Mucosa of descending colon (tissue), 3 donors: Measurements from ENCODE around the gene TNPO1. TPM values are rescaled to one million over a fixed set of nuclear protein-coding genes. Genes with fewer than 3 reads are reported as not detected.

Source experiments
- ATAC-seq: fragments of 200-7000 bp; cut with Tn5 transposase; one replicate; pipeline ENCODE4 v1.9.1; 2020; ENCODE audit warnings: mild to moderate bottlenecking, moderate library complexity
- DNase-seq, 3 donors: peaks; one replicate each; pipeline ENCODE4 v3.0.0-alpha.2; 2020
- H3K36me3 ChIP-seq: fragments of 200-600 bp; one replicate; pipeline ENCODE4 v1.8.0; 2021; ENCODE audit warnings: low read depth, mild to moderate bottlenecking
- H3K4me1 ChIP-seq: fragments of 200-600 bp; one replicate; pipeline ENCODE4 v1.8.0; 2021; ENCODE audit warnings: low read depth, mild to moderate bottlenecking
- H3K4me3 ChIP-seq: fragments of 200-600 bp; one replicate; pipeline ENCODE4 v1.8.0; 2021; ENCODE audit warnings: mild to moderate bottlenecking
- H3K9me3 ChIP-seq: fragments of 200-600 bp; one replicate; pipeline ENCODE4 v1.8.0; 2021; ENCODE audit warnings: mild to moderate bottlenecking
- intact Hi-C, 2 donors: fragments of 100-400 bp; cut with DNase I in 1 of 2; cut with micrococcal nuclease in 1 of 2; formaldehyde crosslinking; loops; one replicate each; pipeline versions ENCODE4 v1.11.0 to v1.11.1; 2022; cut with DNase I, micrococcal nuclease
- total RNA-seq, 3 donors: library from RNA; stranded (reverse); fragmentation: NEBNext Ultra II Directional in 2 of 3; extraction: Animal tissue kit (Norgen Biotek cat#: 25700) in 2 of 3; gene quantifications; one replicate each; pipeline versions ENCODE4 v1.2.1 to v1.2.4, GENCODE V29; 2021 to 2023
- TF ChIP-seq, protein P1 (sequence below): fragments of 200-600 bp; IDR thresholded peaks from one replicate; pipeline ENCODE4 v1.8.0; 2022; ENCODE audit warnings: antibody characterized with exemption, mild to moderate bottlenecking
- donor health status: DM: no; HTN: no; CAD: no; lungs with moderate emphysema.
- donor health status: DM: no; HTN: no; CAD: no.
- donor health status: DM: no; HTN: yes; CAD: no.

Gene TNPO1
- total RNA-seq, 3 donors from 2014 or later, result 69.4 to 95.1 (median 76.8) TPM

DNA sequence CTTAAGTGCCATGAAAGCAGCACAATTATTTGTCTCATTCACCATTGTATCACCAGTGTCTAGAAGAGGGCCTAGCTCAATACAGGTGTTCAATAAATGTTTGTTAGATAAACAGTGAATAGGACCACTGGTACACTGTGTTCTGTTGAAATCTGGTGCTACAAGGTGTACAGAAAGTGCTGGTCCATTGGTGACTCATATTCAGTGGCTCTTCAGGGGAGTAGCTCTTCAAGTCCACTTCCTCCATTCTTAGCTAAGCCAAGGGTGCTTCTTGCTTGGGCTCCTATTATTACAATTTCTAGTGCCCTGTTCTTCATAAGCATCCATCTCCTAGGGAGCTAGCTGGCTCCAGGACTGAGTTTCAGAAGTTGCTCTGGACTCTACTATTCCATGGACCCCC, 133.0 kb downstream of the TNPO1 start:
- Histone ChIP-seq H3K4me3 (no peak overlapping the region), H3K36me3 (no peaks in the 10 kb centered on the region), H3K9me3 (no peaks in the 10 kb centered on the region), H3K4me1 (peaks cover 8% of the 10 kb centered on the region)
- ATAC-seq, result peak; percentile 56
- TF ChIP-seq, protein P1, sequence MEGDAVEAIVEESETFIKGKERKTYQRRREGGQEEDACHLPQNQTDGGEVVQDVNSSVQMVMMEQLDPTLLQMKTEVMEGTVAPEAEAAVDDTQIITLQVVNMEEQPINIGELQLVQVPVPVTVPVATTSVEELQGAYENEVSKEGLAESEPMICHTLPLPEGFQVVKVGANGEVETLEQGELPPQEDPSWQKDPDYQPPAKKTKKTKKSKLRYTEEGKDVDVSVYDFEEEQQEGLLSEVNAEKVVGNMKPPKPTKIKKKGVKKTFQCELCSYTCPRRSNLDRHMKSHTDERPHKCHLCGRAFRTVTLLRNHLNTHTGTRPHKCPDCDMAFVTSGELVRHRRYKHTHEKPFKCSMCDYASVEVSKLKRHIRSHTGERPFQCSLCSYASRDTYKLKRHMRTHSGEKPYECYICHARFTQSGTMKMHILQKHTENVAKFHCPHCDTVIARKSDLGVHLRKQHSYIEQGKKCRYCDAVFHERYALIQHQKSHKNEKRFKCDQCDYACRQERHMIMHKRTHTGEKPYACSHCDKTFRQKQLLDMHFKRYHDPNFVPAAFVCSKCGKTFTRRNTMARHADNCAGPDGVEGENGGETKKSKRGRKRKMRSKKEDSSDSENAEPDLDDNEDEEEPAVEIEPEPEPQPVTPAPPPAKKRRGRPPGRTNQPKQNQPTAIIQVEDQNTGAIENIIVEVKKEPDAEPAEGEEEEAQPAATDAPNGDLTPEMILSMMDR, result no peak
- no peak for DNase-seq
- intact Hi-C loops, result no loop called here

DNA sequence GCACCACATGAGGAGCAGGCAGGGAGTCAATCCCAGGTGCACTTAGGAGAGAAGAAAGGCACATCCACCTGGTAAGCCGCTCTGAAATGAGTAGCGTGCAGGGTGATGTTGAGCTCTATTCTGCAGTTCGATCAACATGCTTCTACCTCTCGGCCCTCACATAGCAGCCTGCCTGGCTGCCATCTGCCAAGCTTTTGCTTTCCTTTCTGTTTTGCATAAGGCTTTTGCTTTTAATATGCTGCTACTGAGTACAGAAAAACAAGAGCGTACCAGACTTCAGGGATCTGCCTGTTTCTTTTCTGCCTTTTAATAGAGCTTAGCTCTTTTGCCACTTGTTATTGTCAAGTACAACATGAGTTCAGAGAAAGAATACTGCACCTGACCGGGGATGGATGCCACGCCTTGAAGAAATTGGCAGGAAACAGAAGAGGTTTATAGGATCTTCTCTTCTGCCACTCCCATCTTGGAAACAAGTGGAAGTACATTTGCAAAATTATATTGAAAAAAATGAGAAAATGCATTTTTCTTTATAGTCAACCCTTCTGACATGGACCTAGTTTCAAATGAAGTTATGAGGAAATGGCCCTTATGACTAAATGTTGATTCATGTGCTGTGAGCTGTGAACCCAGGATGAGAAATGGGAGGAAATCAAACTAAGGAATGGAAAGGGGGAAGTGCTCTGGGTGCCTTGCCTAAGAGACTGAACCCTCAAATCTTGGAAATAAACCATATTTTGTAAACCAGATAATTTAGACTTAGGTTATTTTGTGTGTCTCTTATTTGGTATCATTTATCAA, 135.4 kb downstream of the TNPO1 start:
- Histone ChIP-seq H3K4me3 (no peak overlapping the region), H3K36me3 (no peaks in the 10 kb centered on the region), H3K4me1 (peaks cover 8% of the 10 kb centered on the region), H3K9me3 (no peaks in the 10 kb centered on the region)
- intact Hi-C loops, result no loop called here
- DNase-seq (peak in 1 of 3 donors; percentile 51), ATAC-seq (peak; percentile 10)
- TF ChIP-seq, protein P1, result no peak

DNA sequence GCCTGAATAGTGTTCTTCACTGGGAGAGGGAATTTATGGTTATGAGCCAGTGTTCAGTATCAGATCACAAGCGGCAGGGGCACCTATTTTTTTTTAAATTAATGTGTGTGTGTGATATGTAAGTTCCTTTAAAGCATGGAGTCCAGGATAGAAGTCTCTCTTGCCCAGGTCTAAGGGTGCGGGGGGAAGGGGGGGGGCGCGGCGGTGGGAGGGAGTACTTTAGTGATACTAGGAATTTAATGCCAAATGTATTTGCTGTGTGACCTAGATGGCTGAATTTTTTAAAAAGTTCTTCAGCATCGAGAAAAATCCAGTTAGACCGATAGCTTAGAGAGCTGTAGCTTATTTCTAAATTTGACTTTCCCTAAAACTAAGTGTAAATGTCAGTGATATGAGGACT, 137.9 kb downstream of the TNPO1 start:
- DNase-seq, result no peak
- peaks cover 12% of the 10 kb centered on the region for H3K4me1 ChIP-seq
- no peaks in the 10 kb centered on the region for H3K9me3 ChIP-seq
- no peaks in the 10 kb centered on the region for H3K36me3 ChIP-seq
- no peak for ATAC-seq
- no peak overlapping the region for H3K4me3 ChIP-seq
- intact Hi-C loops, result no loop called here
- TF ChIP-seq, protein P1, result no peak

DNA sequence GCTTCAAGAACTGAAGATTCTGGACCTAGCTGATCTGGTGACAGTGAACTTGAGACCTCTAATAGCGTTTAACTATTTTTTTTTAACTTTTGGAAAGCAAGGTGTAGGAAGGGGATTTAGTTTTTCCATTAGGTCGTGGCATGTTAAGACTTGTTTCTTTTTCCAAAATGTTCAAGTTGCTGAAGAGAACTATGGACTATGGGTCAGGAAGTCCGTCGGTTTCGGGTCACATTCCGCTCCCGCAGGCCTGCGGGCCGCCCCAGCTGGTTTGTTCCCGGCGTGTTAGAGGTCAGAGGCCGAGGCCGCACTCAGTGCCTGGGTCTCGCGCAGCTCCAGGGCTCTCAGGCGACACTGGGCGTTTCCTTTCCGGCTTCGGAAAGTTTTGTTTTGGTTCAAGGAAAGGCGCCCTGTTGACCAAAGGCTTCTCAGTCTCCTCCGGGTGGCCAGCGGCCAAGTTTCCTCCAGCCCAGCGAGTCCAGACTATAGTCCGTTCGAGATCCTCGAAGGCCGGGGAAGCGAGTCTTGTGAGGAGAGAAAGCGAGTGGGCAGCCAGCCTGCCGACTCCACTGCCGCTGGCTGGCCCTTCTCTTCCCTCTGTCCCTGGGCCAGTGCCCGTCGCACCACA, 138.8 kb downstream of the TNPO1 start:
- peaks cover 12% of the 10 kb centered on the region for H3K4me1 ChIP-seq
- peak; percentile 81 to 87 (median 85) for DNase-seq
- peak; percentile 65 for ATAC-seq
- peak overlapping the region; percentile 82 for H3K4me3 ChIP-seq
- no peaks in the 10 kb centered on the region for H3K36me3 ChIP-seq
- intact Hi-C loops, result no loop called here
- TF ChIP-seq, protein P1, result no peak
- no peaks in the 10 kb centered on the region for H3K9me3 ChIP-seq

DNA sequence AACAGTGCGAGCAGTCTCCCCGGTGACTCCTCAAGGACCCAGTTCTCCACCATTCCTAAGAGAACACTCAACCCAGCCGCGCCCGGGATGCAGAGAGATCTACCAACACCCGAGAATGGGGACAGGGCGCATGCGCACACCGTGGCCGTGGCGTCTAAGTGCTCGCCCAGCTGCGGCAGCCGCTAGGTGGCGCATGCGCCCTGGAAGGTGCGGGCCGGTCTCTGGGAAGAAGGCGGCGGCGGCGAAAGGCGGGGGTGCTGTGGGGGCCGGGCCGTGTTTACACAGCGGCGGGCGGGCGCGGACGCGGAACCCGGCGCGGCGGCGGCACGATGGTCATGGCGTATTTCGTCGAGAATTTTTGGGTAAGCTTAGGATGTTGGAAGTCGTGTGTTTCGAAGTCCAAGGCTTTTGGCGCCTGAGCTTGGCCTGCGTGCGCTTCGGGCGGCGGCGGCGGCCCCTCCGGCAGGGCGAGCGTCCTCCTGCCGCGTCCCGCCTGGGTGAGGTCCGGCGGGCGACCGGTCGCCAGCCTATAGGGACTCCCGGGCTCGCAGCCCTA, 139.4 kb downstream of the TNPO1 start, which contains the start of gene FCHO2:
TSS of gene FCHO2 (plus strand) at position 274 of the 556 bp plus-strand sequence. CDS start at position 330, 56 bp downstream.
- intact Hi-C loops, result no loop called here

More for the DNA sequence above, 139.4 kb downstream of the TNPO1 start, which contains the start of gene FCHO2:
- H3K36me3 ChIP-seq, result no peaks in the 10 kb centered on the region
- DNase-seq (peak; percentile 99 to 100 (median 99)), ATAC-seq (peak; percentile 94)
- TF ChIP-seq, protein P1, result peak; percentile 72
- peak within 1 kb of the TSS; percentile 82 for H3K4me3 ChIP-seq
- peaks cover 12% of the 10 kb centered on the region for H3K4me1 ChIP-seq
- no peaks in the 10 kb centered on the region for H3K9me3 ChIP-seq
